Hepatocyte (in vitro differentiated cells): ENCODE data around the gene CTNNA2.

Experiments used
- EZH2 ChIP-seq: fragments of 200-600 bp; sonication (generic); IDR thresholded peaks from 2 replicates; pipeline ENCODE4 v1.6.1; 2016; ENCODE audit warnings: antibody characterized with exemption, mild to moderate bottlenecking, borderline replicate concordance
- TF ChIP-seq, protein P1 (sequence below): fragments of 200-600 bp; sonication (generic); IDR thresholded peaks from 2 replicates; pipeline ENCODE4 v1.5.1; 2016; ENCODE audit warnings: antibody characterized with exemption, mild to moderate bottlenecking; ENCODE audit not compliant: poor library complexity

DNA sequence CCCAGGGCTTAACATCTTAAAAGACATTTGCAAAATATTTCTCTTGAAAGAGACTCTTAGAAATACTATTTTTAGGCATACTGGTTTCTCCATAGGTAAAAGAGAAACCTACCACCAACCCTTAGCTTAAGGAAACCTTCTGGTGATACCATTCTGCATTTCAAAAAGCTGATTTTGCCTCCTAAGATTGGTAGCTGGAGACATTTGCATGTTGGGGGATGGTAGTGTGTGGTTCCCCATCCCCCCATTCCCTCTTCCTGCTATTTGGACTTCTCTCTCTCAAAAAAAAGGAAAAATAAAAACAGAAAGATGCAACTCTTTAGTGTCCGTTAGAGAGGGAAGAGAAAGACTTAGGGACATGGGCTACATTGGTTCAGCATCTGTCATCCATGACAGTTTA, 787.5 kb downstream of the CTNNA2 start:
- TF ChIP-seq, protein P1, sequence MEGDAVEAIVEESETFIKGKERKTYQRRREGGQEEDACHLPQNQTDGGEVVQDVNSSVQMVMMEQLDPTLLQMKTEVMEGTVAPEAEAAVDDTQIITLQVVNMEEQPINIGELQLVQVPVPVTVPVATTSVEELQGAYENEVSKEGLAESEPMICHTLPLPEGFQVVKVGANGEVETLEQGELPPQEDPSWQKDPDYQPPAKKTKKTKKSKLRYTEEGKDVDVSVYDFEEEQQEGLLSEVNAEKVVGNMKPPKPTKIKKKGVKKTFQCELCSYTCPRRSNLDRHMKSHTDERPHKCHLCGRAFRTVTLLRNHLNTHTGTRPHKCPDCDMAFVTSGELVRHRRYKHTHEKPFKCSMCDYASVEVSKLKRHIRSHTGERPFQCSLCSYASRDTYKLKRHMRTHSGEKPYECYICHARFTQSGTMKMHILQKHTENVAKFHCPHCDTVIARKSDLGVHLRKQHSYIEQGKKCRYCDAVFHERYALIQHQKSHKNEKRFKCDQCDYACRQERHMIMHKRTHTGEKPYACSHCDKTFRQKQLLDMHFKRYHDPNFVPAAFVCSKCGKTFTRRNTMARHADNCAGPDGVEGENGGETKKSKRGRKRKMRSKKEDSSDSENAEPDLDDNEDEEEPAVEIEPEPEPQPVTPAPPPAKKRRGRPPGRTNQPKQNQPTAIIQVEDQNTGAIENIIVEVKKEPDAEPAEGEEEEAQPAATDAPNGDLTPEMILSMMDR: no peak
- no peak for TF ChIP-seq EZH2
